Right ventricle myocardium inferior (tissue), 1 donor: ENCODE measurements around the gene MATN3. TPM values are rescaled to one million over a fixed set of nuclear protein-coding genes. Genes with fewer than 3 reads are reported as not detected.

Experiments
- ATAC-seq: fragments of 200-7000 bp; cut with Tn5 transposase; one replicate; pipeline ENCODE4 v1.9.1; 2020; ENCODE audit warnings: mild to moderate bottlenecking, moderate library complexity
- DNase-seq: peaks from one replicate; pipeline ENCODE4 v3.0.0; 2021; ENCODE audit errors: missing footprints
- intact Hi-C: fragments of 100-400 bp; cut with DNase I; formaldehyde crosslinking; loops from one replicate; pipeline ENCODE4 v1.11.0; 2022
- total RNA-seq: library from RNA; stranded (reverse); fragmentation: NEBNext Ultra II Directional; extraction: Animal tissue kit (Norgen Biotek cat#: 25700); gene quantifications from one replicate; pipeline ENCODE4 v1.2.1, GENCODE V29; 2021
- donor health status: DM: no; HTN: yes; CAD: no; lungs with severe emphysema.

The MATN3 gene
- total RNA-seq, 1 donor from 2014 or later, result 0.19 TPM

- DNase-seq (no peak), ATAC-seq (no peak)
- intact Hi-C loops, result no loop called here
These were observed 32.3 kb upstream of the MATN3 start for GRCh38 chr2:20044778-20045177.

- no peak for DNase-seq
- intact Hi-C loops, result no loop called here
- no peak for ATAC-seq
These were observed 30.1 kb upstream of the MATN3 start for GRCh38 chr2:20042531-20042930.

- intact Hi-C loops, result no loop called here
- ATAC-seq (no peak), DNase-seq (no peak)
These were observed 28.2 kb upstream of the MATN3 start for GRCh38 chr2:20040489-20041172.

- ATAC-seq, result no peak
- DNase-seq, result no peak
- intact Hi-C loops, result no loop called here
These were observed 25.2 kb upstream of the MATN3 start for GRCh38 chr2:20037660-20038059.

- intact Hi-C loops, result loop anchor here (2.0 kb wide), 1 partner anchor 13 kb away; no protein-coding TSS in a partner anchor
- no peak for ATAC-seq
- no peak for DNase-seq
These were observed 23.6 kb upstream of the MATN3 start for GRCh38 chr2:20035955-20036666.

- intact Hi-C loops, result loop anchor here (2.0 to 5.0 kb wide), 2 partner anchors 14 to 37 kb away; no protein-coding TSS in a partner anchor
- DNase-seq (no peak), ATAC-seq (no peak)
These were observed 22.4 kb upstream of the MATN3 start for GRCh38 chr2:20034821-20035220.

- peak; percentile 85 for ATAC-seq
- intact Hi-C loops, result loop anchor here (2.0 to 5.0 kb wide), 2 partner anchors 15 to 38 kb away; no protein-coding TSS in a partner anchor
- no peak for DNase-seq
These were observed 21.8 kb upstream of the MATN3 start for GRCh38 chr2:20034218-20034617.

GRCh38 chr2:20033322-20033721 is 20.9 kb upstream of the MATN3 start:
- ATAC-seq (peak; percentile 48), DNase-seq (no peak)
- intact Hi-C loops, result loop anchor here (5.0 kb wide), 1 partner anchor 39 kb away; no protein-coding TSS in a partner anchor

GRCh38 chr2:20030224-20030623 is 17.8 kb upstream of the MATN3 start:
- intact Hi-C loops, result loop anchor here (5.0 kb wide), 1 partner anchor 42 kb away; no protein-coding TSS in a partner anchor
- DNase-seq (no peak), ATAC-seq (no peak)

- ATAC-seq (no peak), DNase-seq (no peak)
- intact Hi-C loops, result no loop called here
These were observed 15.4 kb upstream of the MATN3 start for GRCh38 chr2:20027705-20028434.

- intact Hi-C loops, result no loop called here
- ATAC-seq, result no peak
These were observed 14.8 kb upstream of the MATN3 start for GRCh38 chr2:20027260-20027677.

GRCh38 chr2:20025065-20025786 is 12.8 kb upstream of the MATN3 start:
- no peak for ATAC-seq
- intact Hi-C loops, result no loop called here
- DNase-seq, result no peak

More at GRCh38 chr2:20027260-20027677, 14.8 kb upstream of the MATN3 start:
- no peak for DNase-seq

GRCh38 chr2:20023688-20024087 is 11.2 kb upstream of the MATN3 start:
- DNase-seq, result no peak
- intact Hi-C loops, result no loop called here
- ATAC-seq, result no peak

- DNase-seq (no peak), ATAC-seq (no peak)
- intact Hi-C loops, result no loop called here
These were observed 9.0 kb upstream of the MATN3 start for GRCh38 chr2:20021405-20022009.

GRCh38 chr2:20019747-20020146 is 7.3 kb upstream of the MATN3 start:
- ATAC-seq, result no peak
- no peak for DNase-seq

GRCh38 chr2:20018601-20019152 is 6.2 kb upstream of the MATN3 start:
- intact Hi-C loops, result no loop called here
- ATAC-seq (no peak), DNase-seq (no peak)

More at GRCh38 chr2:20019747-20020146, 7.3 kb upstream of the MATN3 start:
- intact Hi-C loops, result no loop called here

- DNase-seq (no peak), ATAC-seq (no peak)
- intact Hi-C loops, result no loop called here
These were observed 3.9 kb upstream of the MATN3 start for GRCh38 chr2:20016346-20016745.

- DNase-seq, result no peak
- peak; percentile 47 for ATAC-seq
- intact Hi-C loops, result loop anchor here (1.0 to 2.0 kb wide), 3 partner anchors 37 to 83 kb away; no protein-coding TSS in a partner anchor
These were observed 3.1 kb upstream of the MATN3 start for GRCh38 chr2:20015482-20016083.
